GM12801 (cell line): ENCODE data around the gene ZNF24.

Experiments used
- CTCF ChIP-seq: IDR thresholded peaks from one replicate; pipeline ENCODE4 v1.5.1; 2011; ENCODE audit warnings: control low read depth; ENCODE audit not compliant: insufficient read length; ENCODE audit errors: extremely low read depth

The ZNF24 gene

GRCh38 chr18:35371412-35372195 is 27.4 kb upstream of the ZNF24 start:
- TF ChIP-seq CTCF: no peak

- TF ChIP-seq CTCF: no peak
These were observed 24.9 kb upstream of the ZNF24 start for GRCh38 chr18:35369126-35369525.

- no peak for TF ChIP-seq CTCF
These were observed 24.4 kb upstream of the ZNF24 start for GRCh38 chr18:35368595-35368994.

- no peak for TF ChIP-seq CTCF
These were observed 18.3 kb upstream of the ZNF24 start for GRCh38 chr18:35362531-35362930.

GRCh38 chr18:35361570-35362321 is 17.5 kb upstream of the ZNF24 start:
- no peak for TF ChIP-seq CTCF

GRCh38 chr18:35355140-35355618 is 11.0 kb upstream of the ZNF24 start:
- no peak for TF ChIP-seq CTCF

GRCh38 chr18:35352778-35353177 is 8.6 kb upstream of the ZNF24 start:
- no peak for TF ChIP-seq CTCF
